Dermis microvascular lymphatic vessel endothelial cell (primary cell): ENCODE data around the gene GNPDA2. TPM values are rescaled to one million over a fixed set of nuclear protein-coding genes. Genes with fewer than 3 reads are reported as not detected.
"Not testable (repeated sequence)": the region's sequence is repeated elsewhere in the genome, so short reads cannot be mapped to it uniquely, and the experiment has no call there.

Experiments used
- DNase-seq, 2 donors: peaks; one replicate each; pipeline versions ENCODE4 v3.0.0 to v3.0.0-alpha.2; 2010; ENCODE audit warnings: low read depth in 2 of 2
- total RNA-seq: library from RNA; depleted of rRNA; stranded (reverse); fragments of >200 nt; gene quantifications from 2 replicates; pipeline ENCODE4 v1.2.1, GENCODE V29; 2014

GNPDA2 gene
- total RNA-seq = 15.4 and 18.5 TPM in 2 replicates

DNA sequence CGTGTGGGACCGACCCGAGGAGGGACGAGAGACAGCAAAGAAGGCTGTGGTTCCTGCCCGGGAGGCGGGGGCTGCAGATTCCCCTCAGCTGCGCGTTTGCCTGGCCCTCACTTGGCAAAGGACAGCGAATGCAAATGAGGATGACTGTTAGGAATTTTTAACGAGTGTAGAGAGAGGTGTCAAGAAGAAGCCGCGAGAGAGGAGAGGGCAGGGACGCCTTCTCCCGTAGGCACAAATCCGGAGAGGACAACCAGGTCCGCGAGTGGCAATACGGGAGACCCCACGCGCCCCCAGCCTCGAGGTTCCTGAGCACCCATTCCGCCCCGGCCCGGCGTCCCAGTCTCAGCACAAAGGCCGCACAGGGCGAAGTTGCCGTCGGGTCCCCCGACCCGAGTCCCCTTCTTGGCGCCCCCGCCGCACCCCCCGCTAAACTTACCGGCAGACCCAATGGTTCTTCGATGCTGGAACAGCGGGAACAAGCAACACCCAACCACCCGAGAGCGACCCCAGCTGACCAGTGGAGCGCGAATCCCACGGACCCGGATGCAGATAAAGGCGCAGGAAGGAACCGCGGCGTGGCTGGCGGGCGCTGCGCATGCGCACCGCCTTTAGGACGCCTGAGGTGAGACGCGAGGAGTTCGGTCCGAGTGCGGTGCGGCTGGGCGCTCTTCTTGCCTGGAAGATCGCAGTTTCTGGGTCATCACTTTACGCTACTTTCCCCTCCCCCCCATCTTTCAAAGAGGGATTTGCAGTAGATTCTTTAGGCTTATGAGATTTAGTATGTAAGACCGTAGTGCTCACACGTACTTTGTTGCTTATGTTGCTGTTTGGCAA, at the start of gene GNPDA2:
Gene GNPDA2, minus strand, starts transcription at position 519 of the 834 bp plus-strand sequence. CDS start 4,349 bp downstream, outside the sequence.
- DNase-seq = peak; percentile 76 to 91

DNA sequence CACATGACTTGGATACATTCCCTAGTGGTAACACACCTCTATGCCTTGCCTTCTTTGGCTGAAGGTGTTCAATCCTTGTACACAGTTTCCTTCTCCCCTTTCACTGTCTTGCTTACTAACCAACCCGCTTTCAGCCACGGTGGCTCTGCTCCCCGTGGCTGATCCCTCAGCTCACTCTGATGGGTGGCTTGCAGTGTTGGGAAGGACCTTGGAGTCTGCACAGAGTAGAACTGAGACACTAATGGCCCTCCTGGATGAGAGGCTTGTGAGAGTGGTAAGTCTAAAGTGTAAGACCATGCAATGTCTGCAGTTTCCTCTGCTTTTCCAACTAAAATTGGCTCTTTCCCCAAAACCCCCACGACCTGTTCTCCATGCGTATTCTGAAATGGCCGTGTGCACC, 46.0 kb upstream of the GNPDA2 start:
- DNase-seq = no peak

DNA sequence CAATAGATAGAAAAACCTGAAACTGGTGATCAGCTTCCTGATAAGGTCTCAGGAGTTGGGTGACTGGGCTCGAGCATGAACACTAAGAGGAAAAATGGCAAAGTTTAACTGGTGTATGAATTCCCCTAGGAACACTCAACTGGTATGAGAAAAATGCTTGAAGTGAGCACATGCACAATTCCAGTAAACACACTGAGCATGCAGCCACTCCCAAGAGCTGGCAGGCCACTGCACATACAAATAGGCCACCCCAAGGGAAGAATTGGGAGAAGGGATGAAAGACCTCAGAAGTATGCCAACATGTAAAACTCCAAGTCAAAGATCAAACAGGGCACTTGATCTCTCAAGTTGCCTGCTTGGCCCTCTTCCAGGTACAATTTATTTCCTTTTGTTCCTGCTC, 45.4 kb upstream of the GNPDA2 start:
- no peak for DNase-seq

DNA sequence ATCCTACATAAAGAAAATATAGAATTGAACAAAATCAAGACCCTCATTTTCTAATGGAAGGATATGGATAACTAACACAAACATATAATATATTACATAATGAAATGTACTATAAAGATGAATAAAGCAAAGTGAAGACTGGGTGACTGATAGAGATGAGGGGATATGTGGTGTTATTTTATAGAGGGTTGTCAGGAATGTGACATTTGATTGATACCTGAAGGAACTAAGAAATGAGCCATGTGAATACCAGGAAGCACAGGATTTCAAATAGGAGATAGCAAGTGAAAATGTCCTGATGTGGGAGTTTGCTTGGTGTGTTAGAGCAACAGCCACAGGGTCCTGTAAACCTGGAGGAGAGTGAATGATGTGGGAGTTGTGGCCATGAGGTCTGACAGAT, 40.1 kb upstream of the GNPDA2 start:
- DNase-seq = no peak

DNA sequence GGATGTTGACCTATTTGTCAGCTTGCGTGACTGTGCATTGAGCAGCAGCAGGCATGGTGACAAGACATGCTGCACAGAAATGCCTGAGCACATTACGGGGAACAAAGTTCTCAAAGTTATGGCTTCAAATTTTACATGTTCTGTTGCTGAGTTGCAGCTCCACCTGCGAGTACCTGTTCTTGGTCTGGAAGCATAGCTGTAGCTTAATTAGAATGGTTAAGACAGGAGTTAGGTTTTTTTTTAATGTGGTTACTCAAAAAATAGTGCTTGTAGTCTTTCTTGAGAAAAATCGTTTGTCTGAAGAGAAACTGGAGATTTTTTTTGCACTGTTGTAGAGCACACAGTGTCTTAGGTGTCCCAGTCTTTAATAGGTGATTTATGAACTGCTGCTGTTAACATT, 38.8 kb upstream of the GNPDA2 start:
- DNase-seq = no peak

DNA sequence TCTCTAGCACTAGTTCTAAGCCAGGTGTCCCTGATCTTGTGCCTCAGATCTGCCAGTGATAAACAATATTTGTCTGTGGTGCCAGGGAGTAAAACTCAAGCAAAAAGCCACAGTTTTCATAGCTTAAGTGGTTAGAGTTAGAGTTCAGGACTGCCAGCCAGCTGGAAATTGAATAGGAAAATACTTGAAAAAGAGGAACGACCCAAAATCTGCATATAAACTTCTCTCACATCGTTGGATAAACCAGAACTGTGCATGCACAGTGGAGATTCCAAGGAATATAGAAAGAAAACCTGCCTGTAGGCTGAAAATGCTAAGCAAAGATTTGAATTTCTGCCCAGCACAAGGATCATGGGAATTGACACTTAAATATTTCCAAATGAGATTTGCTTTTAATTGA, 35.0 kb upstream of the GNPDA2 start:
- DNase-seq = no peak

DNA sequence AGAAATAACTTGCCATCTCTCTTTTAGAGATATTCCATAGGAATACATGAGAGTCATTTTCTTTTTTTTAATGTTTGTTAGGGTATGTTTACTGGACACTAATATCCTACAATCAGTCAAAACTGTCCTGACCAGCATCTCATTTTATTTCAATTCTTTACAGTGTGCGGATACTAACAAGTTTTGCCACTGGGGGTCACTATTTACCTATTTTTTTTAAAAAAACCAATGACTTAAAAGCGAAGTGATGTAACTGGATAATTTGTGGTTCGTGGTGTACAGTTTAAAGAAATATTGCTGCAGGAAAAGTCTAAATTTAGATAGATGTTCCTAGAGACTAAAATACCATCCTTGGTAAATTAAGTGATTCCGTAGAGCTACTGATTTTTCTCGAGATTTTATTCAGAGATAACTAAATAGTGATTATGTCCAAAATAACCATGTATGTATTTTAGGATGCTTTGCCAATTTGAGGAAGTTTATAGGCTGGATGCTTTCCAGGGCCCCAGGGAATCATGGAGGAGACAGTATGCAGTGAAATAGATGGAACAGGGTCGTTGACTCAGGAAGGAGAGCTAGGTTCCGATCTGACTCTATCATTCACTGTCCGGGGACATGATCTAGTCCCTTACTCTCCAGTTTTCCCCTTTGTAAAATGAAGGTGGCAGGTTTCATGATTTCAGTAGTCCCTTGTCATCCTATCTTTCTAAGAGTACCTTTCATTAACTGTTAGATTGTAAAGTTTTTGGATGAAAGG, 34.0 kb upstream of the GNPDA2 start:
- peak; percentile 3 to 23 for DNase-seq

DNA sequence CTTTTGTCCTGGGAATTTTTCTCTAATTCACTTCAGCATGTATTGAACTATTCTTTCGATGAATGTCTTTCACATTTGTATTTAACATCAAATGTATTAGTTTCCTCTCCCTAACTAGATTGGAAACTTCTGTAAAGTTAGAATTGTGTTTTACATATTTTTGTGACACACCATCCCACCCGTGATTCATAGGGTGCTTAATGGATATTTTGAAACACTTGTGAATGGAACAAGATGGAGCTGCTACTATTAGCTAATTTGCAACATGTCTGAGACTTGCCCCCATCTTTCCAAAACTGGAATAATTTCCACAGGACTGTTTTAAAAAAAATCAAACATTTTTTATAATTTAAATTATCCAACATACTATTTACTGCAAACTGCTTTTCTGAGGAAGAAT, 30.2 kb upstream of the GNPDA2 start:
- no peak for DNase-seq

DNA sequence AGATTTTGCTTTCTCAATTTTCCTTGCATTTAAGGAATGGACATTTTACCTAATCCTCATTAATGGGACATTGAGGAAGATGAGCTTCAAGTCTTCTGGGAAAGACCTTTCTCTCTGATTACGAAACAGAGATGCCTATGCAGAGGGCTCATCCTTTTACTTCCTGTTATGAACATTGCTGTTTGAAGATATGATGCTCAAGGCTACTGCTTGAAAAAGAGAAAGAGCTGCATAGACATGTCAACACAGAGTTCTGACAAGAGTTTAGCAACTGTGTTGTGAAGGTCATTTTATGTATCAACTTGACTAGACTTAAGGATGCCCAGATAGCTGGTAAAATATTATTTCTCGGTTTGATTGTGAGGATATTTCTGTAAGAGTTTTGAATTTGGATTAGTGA, 13.8 kb upstream of the GNPDA2 start:
- DNase-seq = no peak

DNA sequence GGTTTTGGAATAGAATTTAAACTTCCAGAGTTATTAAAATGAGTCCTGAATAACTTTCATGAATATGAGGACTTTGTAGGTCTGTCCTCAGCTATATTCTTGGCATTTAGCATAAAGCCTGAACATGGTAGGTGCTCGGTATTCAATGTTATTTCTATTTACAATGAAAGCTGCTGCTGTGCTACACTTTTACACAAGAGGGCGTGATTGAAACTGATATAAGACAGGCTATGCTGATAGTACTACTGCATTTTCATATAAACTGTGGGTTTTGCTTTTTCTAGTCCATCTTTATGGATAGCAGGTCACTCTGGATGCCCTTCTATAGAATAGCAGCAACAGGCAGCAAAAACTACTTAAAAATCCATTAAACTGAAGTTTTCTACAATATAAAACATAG, 12.3 kb upstream of the GNPDA2 start:
- peak; percentile 5 to 7 for DNase-seq

DNA sequence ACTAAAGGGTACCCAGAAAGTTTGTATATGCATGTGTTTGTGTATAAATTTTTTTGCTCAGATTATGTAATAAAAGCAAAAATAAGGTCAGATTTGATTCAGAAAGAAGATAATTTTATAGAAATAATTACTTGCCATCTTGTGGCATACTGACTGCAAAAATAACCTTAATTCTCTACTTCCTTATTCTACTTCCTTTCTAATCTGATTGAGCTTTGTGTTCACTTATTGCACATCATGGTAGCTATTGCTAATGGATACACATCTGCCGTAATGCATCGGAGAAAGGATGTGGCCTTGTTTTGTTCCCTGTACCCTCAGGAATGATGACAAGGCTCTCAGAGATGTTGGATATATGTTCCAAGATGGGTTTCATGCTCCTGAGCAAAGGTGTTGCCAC, 10.5 kb upstream of the GNPDA2 start:
- no peak for DNase-seq

DNA sequence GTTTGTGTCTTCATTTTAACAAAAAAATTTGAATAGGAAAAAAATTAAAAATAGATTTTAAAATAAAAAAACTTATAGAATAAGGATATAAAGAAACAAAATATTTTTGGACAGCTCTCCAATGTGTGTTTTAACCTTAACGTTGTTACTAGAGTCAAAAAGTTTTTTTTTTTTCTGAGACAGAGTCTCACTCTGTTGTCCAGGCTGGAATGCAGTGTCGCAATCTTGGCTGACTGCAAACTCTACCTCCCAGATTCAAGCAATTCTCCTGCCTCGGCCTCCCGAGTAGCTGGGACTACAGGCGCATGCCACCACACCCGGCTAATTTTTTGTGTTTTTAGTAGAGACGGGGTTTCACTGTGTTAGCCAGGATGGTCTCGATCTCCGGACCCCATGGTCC, 2.3 kb upstream of the GNPDA2 start:
- DNase-seq = not testable (repeated sequence)

DNA sequence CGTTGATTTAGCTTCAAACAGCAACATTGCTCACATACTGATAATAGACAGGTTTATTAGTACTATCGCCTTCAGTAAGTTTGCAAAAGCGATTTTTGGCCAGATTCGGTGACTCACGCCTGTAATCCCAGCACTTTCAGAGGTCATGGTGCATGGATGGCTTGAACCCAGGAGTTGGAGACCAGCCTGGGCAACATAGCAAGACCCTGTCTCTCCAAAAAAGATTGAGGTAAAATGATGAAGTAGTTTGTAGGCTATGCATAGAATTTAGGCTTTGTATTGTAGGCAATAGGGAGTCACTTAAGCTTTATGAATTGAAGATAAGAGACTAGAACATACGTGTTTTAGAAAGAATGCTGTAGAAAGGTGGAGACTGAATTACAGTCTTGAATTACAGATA, 1.1 kb upstream of the GNPDA2 start:
- DNase-seq = no peak

DNA sequence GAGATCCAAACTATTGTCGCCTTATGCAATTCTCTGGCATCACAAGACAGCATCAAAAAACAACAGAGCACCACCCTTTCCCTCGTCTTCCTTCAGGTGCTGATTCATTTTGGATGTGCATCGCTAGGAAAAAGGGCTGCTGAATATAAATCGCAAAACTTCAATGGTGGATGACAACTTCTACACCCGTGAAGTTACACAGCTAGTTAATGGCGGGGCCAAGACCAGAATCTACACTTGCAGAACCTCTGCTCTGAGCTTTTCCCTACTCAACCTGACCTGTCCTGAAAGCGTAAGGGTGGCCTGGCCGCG, 674 bp downstream of the GNPDA2 start:
- DNase-seq = no peak

DNA sequence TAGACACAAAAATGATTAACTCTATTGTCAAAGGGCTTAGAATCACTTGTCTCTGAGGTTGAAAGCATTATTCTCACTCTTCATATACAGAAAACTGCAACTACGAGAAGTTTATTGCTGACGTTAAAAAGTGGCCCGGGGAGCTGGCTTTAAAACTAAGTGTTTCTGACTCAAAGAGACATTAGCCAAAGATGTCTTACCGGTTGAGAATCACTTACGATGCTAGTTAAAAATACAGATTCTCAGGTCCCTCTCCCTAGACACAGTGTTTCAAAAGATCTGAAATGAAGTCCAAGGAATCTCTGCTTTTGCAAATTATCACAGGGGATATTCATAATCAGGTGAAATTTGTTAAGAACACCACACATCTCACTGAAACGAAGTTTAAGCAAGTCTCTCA, 1.2 kb downstream of the GNPDA2 start:
- no peak for DNase-seq

DNA sequence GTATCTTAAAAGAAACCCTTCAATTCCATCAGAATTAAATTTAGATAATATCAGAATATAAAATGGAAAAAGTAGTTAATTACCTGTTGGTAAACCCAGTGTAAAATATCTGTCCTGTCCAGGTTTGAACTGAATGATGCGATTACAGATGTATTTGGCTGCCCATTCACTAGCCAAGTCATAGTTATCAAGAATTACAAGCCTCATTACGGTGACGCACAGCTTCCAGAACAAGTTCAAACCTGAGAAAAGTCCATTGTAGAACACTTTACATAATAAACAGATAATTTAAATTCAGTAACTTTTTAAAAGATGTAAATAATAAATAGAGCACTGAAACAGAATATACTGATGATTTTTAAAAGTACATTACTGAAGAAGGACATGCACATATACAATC, 4.4 kb downstream of the GNPDA2 start:
- DNase-seq = no peak

DNA sequence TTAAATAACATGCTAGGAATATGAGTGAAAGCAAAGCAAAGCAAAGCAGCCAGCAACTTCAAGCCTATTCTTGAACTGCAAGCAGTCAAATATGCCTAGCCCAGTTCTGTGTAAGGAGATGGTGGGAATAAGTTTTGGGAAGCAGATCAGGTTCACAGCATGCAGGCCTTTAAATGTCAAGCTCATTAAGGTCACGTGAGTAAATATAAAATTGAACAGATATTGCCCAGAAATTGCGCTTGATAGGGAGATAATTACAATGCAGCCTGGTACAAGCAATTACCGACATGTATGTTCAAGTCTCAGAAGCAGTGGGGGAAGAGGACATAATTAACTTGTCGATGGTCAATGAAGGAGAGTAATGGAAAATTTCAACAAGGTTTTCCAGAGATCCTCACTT, 6.0 kb downstream of the GNPDA2 start:
- DNase-seq = no peak

DNA sequence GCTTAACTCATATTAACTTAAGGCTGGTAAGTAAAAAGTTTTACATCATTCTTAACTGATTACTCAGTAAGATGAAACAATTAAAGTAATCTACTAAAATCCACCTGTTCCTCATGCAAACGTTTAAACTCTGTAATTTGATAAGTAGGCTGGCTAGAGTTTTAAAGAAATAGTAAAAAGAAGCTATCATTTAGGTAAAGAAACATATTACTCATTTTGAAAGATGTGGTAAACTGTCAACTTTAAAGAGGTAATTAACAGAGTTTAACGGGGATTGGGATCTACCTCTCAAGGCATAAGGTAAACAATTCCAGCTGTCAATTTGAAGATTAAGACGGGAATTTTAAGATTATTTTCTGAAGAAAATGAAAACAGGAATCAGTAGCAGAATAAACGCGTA, 9.8 kb downstream of the GNPDA2 start:
- no peak for DNase-seq

DNA sequence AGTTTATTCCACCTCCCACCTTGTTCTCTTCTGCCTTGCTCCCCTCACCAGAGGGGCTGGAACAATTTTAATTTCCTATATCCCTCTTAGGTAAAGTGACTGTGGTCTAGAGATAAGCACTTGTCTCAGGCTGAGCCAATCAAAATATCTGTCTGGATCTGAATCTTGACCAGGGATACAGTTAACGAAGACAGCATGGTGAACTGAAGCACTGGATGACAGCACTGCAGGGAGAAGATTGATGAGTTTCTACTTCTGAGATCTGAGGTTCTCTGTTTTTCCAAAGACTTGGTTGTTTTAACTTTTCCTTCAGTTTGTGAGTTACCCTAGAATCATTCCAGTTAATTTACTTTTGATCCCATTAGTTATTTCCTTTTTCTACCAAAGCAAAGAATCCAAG, 13.2 kb downstream of the GNPDA2 start:
- DNase-seq = no peak

DNA sequence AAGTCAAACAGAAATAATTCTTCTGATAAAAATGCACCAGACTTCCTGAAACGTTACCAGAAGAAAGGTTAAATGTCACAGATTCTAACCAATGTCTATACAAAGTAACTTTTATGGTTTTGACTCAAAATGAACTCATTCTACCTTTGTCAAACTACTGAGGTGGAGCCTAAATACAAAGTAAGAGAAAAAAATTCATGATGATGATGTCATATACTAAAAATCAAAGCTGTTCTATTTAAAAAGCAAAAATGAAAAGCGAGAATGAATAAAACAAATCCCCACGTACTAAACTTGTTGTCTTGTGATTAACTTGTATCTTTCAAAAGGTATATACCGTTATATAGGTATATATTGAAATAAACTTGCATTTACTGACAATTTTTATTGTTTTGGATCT, 21.7 kb downstream of the GNPDA2 start:
- no peak for DNase-seq

DNA sequence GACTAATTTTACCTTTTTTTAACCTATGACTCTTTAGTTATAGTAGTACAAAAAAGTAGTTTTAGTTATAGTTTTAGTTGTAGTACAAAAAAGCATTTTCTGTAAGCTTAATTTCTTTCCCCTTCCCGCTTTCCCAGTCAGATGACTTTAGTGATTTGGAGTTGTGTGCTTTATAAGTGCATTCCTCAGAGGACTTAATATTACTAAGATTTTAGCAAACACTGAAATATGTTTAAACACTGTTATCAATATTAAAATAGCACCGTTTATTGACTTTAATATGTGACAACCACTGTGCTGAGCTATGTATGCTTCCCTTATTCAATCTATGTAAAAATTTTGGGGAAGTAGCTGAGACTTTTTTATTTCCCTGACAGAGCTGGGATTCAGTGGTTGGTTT, 25.3 kb downstream of the GNPDA2 start:
- DNase-seq = no peak

DNA sequence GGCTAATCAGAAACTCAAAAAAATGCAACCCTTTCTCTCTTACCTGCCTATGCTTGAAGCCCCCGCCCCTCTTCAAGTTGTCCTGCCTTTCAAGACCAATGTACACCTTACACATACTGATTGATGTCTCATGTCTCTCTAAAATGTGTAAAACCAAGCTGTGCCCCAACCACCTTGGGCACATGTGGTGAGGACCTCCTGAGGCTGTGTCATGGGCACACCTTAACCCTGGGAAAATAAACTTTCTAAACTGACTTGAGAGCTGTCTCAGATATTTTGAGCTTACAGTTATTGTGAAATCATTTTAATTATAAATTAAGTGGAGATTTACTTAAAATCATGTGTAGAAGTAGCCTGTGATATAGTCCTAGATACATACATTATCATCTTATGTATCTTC, 25.9 kb downstream of the GNPDA2 start:
- no peak for DNase-seq

DNA sequence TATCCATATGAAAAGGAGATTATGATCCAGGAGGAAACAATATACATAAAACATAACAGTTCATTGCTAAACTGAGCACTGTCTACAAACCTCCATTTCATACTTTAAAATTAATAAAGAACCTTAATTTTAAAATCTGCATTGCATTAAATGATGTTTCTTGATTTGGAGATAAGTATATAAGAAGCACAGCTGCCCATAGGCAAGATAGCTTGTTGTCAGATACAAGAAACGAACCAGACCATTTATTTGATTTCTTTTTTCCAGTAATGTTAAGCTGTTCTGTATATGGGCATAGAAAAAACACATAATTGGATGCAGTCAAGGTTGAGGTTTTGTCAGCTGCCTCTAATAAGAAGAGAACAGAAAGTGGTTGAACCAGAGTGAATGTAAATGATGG, 41.7 kb downstream of the GNPDA2 start:
- no peak for DNase-seq
